A673 (cell line): ENCODE measurements around the gene SND1. TPM values are rescaled to one million over a fixed set of nuclear protein-coding genes. Genes with fewer than 3 reads are reported as not detected.

Experiments used
- BruUV-seq: library from RNA; stranded (reverse); fragments of 400-500 nt; replicated peaks from 2 replicates; lab custom pipeline; 2021; lab: Mats Ljungman, UMichigan
- CTCF ChIA-PET: fragments of 300-600 bp; sonication (Branson Sonifier 250); formaldehyde crosslinking; loops from one replicate; lab custom pipeline; 2022; ENCODE audit warnings: antibody characterized with exemption; lab: Charles Lee
- POLR2A ChIA-PET: fragments of 300-600 bp; sonication (Branson Sonifier 250); formaldehyde crosslinking; loops from one replicate; lab custom pipeline; 2022; ENCODE audit warnings: antibody characterized with exemption; ENCODE audit not compliant: low non-redundant PET; lab: Charles Lee
- DNase-seq: peaks from one replicate; pipeline ENCODE4 v3.0.0-alpha.2; 2015; ENCODE audit warnings: low spot score
- H3K27ac ChIP-seq: fragments of 200-600 bp; sonication (generic); 2 replicates; pipeline ENCODE4 v1.5.1; 2016; ENCODE audit warnings: mixed run types, low read depth, mild to moderate bottlenecking, mixed read lengths, antibody characterized with exemption, low read length; ENCODE audit not compliant: poor library complexity, severe bottlenecking
- H3K27me3 ChIP-seq: fragments of 200-600 bp; sonication (generic); replicated peaks from 2 replicates; pipeline ENCODE4 v1.6.1; 2017; ENCODE audit warnings: mixed run types, low read depth, mild to moderate bottlenecking, mixed read lengths, antibody characterized with exemption, low read length; ENCODE audit not compliant: insufficient read depth, poor library complexity
- H3K36me3 ChIP-seq: fragments of 200-600 bp; sonication (generic); 2 replicates; pipeline ENCODE4 v1.6.1; 2016; ENCODE audit warnings: mixed run types, mild to moderate bottlenecking, mixed read lengths, antibody characterized with exemption, low read length; ENCODE audit not compliant: insufficient read depth, poor library complexity, severe bottlenecking
- H3K4me1 ChIP-seq: fragments of 200-600 bp; sonication (generic); 2 replicates; pipeline ENCODE4 v1.6.1; 2017; ENCODE audit warnings: mixed run types, mild to moderate bottlenecking, mixed read lengths, antibody characterized with exemption, low read length; ENCODE audit not compliant: insufficient read depth, poor library complexity, severe bottlenecking
- H3K4me3 ChIP-seq: fragments of 200-600 bp; sonication (generic); 2 replicates; pipeline ENCODE4 v1.5.1; 2016; ENCODE audit warnings: low read depth, mixed run types, mild to moderate bottlenecking, mixed read lengths, low read length; ENCODE audit not compliant: poor library complexity, severe bottlenecking
- H3K9me3 ChIP-seq: fragments of 200-600 bp; sonication (generic); 2 replicates; pipeline ENCODE4 v1.6.1; 2016; ENCODE audit warnings: mixed run types, low read depth, mild to moderate bottlenecking, mixed read lengths, antibody characterized with exemption, low read length; ENCODE audit not compliant: poor library complexity, severe bottlenecking
- EZH2 ChIP-seq: fragments of 200-600 bp; sonication (generic); IDR thresholded peaks from 2 replicates; pipeline ENCODE4 v1.6.1; 2017; ENCODE audit warnings: borderline replicate concordance, low read depth, mild to moderate bottlenecking, mixed read lengths, antibody characterized with exemption, low read length; ENCODE audit not compliant: poor library complexity, severe bottlenecking
- intact Hi-C: fragments of 100-400 bp; cut with micrococcal nuclease; formaldehyde crosslinking; loops from one replicate; pipeline ENCODE4 v1.10.0; 2022; ENCODE audit not compliant: unreplicated experiment
- total RNA-seq: library from RNA; stranded (reverse); gene quantifications from 2 replicates; pipeline ENCODE4 v1.2.3, GENCODE V29; 2021
- TF ChIP-seq, protein P1 (sequence below): fragments of 300-800, 200-600 bp; sonication (generic); conservative IDR thresholded peaks from 2 replicates; pipeline ENCODE4 v1.5.1; 2017; ENCODE audit warnings: low read depth, mild to moderate bottlenecking, antibody characterized with exemption, low read length, moderate library complexity, mixed read lengths

Gene SND1
- total RNA-seq, 1 experiment from 2014 or later = 177 TPM

DNA sequence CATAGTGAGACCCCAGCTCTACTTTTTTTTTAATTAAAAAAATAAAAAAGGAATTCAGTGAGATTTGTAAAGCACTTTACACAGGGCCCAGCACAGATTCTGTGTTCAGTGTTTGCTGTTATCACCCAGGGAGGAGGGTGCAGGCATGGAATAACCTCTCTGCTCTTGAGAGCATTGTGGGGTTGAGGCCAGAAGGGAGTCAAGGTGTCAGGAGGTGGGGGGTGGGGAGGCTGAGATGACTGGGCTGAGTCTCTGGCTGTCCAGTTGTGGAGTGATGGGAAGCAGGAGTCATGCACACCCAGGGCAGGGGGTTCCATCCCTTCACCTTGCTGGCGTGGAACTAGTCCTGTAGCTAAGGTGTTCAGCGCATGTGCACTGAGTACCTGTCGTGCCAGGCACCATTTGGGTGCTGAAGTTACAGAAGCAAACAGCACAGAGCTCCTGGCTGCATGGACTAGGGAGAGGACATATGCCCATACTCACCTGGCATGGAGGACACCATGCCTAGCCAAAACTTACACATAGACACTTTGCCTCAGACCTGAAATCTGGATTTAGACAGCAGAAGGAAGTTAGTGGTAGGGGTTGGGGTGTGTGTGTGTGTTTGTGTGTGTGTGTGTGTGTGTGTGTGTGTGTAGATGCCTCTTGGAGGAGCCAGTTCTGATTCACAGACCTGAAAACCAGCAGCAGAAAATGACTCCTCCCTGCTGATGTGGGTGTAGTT, 448.4 kb downstream of the SND1 start:
- Histone ChIP-seq H3K4me1 (peaks cover 9% of the 10 kb centered on the region), H3K36me3 (no peaks in the 10 kb centered on the region), H3K4me3 (no peak overlapping the region), H3K27ac (no peak overlapping the region), H3K27me3 (peaks cover 9% of the 10 kb centered on the region), H3K9me3 (no peaks in the 10 kb centered on the region)
- POLR2A ChIA-PET = no interaction called here
- CTCF ChIA-PET = no interaction called here
- TF ChIP-seq, protein P1, sequence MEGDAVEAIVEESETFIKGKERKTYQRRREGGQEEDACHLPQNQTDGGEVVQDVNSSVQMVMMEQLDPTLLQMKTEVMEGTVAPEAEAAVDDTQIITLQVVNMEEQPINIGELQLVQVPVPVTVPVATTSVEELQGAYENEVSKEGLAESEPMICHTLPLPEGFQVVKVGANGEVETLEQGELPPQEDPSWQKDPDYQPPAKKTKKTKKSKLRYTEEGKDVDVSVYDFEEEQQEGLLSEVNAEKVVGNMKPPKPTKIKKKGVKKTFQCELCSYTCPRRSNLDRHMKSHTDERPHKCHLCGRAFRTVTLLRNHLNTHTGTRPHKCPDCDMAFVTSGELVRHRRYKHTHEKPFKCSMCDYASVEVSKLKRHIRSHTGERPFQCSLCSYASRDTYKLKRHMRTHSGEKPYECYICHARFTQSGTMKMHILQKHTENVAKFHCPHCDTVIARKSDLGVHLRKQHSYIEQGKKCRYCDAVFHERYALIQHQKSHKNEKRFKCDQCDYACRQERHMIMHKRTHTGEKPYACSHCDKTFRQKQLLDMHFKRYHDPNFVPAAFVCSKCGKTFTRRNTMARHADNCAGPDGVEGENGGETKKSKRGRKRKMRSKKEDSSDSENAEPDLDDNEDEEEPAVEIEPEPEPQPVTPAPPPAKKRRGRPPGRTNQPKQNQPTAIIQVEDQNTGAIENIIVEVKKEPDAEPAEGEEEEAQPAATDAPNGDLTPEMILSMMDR = no peak
- no peak for TF ChIP-seq EZH2
- DNase-seq = no peak
- BruUV-seq = no TSS peak
- intact Hi-C loops = no loop called here

DNA sequence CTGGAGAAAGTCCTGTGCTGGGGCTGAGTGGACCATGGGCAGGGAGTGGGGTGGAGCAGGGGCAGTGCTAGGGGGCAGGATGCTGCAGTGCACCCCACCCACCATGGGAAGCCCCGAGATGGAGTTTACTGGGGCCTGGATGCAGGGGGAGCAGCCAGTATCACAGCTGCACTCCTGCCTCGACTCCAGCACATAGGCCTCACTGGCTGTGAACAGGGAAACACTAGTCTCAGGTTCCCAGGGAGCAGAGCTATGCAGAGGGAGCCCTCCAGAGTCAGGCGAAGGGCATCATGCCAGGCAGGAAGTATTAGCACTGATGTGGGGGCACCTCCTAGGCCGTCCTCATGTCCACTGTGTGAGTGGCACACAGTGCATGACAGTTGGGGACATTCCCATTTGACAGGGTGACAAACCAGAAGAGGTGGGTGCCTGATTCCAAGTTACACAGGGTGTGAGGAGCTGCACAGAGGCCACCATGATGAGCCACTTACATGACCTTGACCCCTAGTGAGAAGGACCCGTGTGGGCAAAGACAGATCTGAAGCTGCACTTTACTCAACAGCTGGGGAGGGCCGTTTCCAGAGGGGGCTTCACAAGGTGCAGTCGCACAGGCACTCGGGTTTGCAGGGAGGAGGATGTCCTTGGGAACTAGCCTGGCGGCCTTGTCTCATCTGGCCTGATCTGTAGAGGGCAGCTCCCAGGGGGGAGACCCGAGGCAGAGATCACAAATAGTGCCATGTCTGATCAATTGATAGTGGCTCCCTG, 449.1 kb downstream of the SND1 start:
- no TSS peak for BruUV-seq
- H3K4me1 ChIP-seq = peaks cover 9% of the 10 kb centered on the region
- no peak overlapping the region for H3K4me3 ChIP-seq
- intact Hi-C loops = no loop called here
- TF ChIP-seq, protein P1 = no peak
- no peak for TF ChIP-seq EZH2
- CTCF ChIA-PET = no interaction called here
- H3K27me3 ChIP-seq = peaks cover 9% of the 10 kb centered on the region
- no peaks in the 10 kb centered on the region for H3K36me3 ChIP-seq
- H3K27ac ChIP-seq = no peak overlapping the region
- POLR2A ChIA-PET = no interaction called here
- no peaks in the 10 kb centered on the region for H3K9me3 ChIP-seq
- no peak for DNase-seq

DNA sequence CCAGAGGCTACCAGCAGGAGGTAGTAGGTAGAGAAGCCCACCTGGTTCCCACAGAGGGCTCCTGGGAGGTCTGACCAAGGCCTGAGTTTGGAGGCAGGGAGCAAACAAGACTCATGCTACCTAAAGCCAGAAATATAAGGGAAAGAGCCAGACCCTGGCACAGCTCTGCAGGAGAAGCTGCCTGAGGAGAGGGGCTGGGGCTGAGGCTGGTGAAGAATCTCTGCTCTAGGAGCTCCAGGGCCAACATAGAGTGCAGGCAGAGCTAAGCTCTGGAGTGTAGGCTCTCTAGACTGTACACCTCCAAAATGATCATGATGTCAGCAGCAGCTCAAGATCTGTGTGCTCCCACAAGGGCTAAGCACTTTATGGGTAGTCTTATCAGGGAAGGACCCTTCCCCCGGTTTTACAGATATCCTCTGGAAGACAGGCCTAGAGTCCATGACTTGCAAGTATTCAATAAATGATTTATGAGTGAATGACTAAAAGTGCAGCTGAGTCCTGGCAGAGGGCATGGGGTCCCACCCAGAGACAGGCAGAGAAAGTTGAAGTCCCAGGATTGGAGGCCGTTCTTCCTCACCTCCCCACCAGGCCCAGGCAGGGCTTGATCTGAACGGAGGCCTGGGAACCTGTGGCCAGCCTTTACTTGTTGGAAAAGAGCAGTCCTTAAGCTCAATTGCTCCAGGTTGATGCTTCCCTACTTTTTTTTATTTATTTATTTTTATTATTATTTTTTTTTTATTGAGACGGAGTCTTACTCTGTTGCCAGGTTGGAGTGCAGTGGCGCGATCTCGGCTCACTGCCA, 450.7 kb downstream of the SND1 start:
- CTCF ChIA-PET = no interaction called here
- BruUV-seq = no TSS peak
- Histone ChIP-seq H3K9me3 (no peaks in the 10 kb centered on the region), H3K36me3 (no peaks in the 10 kb centered on the region), H3K4me3 (no peak overlapping the region), H3K27ac (no peak overlapping the region), H3K4me1 (peaks cover 9% of the 10 kb centered on the region), H3K27me3 (peaks cover 9% of the 10 kb centered on the region)
- POLR2A ChIA-PET = no interaction called here
- no peak for DNase-seq
- TF ChIP-seq, protein P1 = no peak
- TF ChIP-seq EZH2 = no peak
- intact Hi-C loops = no loop called here
